Measurements from ENCODE around the gene CRB2.

GRCh38 chr9:123368023-123368422 lies 12.0 kb downstream of the CRB2 start:
- TF ChIP-seq CTCF (conservative IDR thresholded peaks at IDR 0.05) (no peak), ZFX (IDR thresholded peaks at IDR 0.05) (no peak)

Data from C4-2B (cell line).